Measurements from ENCODE around the gene RAD54L2. TPM values are rescaled to one million over a fixed set of nuclear protein-coding genes. Genes with fewer than 3 reads are reported as not detected.

RAD54L2 gene
- total and polyA plus RNA-seq, 2 of the 8 experiments (the other 6 are each of a cell fraction or from before 2014, with no cell fraction given): 8.2 to 35.2 TPM

- peaks cover 0 to 7% (median 3%) of the 10 kb centered on the region in 4 experiments; a peak in 5 of 7 replicates for H3K4me1 ChIP-seq (replicated peaks in 1 of 4; ENCODE audit: control insufficient read depth in 3 of 4, insufficient read depth in 4 of 4, low read length in 3 of 4)
- FAIRE-seq: no peak
- TF ChIP-seq CREB1 (IDR thresholded peaks at IDR 0.05) (no peak), CEBPB (IDR thresholded peaks at IDR 0.05; ENCODE audit: low read depth, low read length) (no peak), EGR1 (IDR thresholded peaks at IDR 0.05; ENCODE audit: borderline replicate concordance, low read depth, low read length) (no peak), RNF2 (IDR thresholded peaks at IDR 0.05; ENCODE audit: borderline replicate concordance, low read depth, low read length, missing control alignments, poor library complexity, severe bottlenecking) (no peak), SP1 (IDR thresholded peaks at IDR 0.05; ENCODE audit: low read depth, low read length) (no peak), GABPA (IDR thresholded peaks at IDR 0.05; ENCODE audit: borderline replicate concordance, insufficient read depth, low read length) (no peak), JUN (IDR thresholded peaks at IDR 0.05; ENCODE audit: low read depth, low read length) (no peak), CTCF (IDR thresholded peaks at IDR 0.05; ENCODE audit: control extremely low read depth in 1 of 3, insufficient read depth in 1 of 3, low read depth in 1 of 3, low read length in 3 of 3) (no peak)
- TF ChIP-seq, protein P1, sequence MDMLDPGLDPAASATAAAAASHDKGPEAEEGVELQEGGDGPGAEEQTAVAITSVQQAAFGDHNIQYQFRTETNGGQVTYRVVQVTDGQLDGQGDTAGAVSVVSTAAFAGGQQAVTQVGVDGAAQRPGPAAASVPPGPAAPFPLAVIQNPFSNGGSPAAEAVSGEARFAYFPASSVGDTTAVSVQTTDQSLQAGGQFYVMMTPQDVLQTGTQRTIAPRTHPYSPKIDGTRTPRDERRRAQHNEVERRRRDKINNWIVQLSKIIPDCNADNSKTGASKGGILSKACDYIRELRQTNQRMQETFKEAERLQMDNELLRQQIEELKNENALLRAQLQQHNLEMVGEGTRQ (IDR thresholded peaks at IDR 0.05; ENCODE audit: low read length): no peak
Observed at GRCh38 chr3:51544011-51544775, 5.7 kb downstream of the RAD54L2 start.

More at GRCh38 chr3:51544011-51544775, 5.7 kb downstream of the RAD54L2 start:
- Histone ChIP-seq H3K79me2 (ENCODE audit: control insufficient read depth in 1 of 2, insufficient read depth in 2 of 2, low read length in 2 of 2) (peaks cover 4 to 50% of the 10 kb centered on the region in 2 experiments), H3K4me3 (ENCODE audit: extremely low read depth in 1 of 4, insufficient read depth in 2 of 4, low read depth in 3 of 4, low read length in 4 of 4) (no peak overlapping the region), H3K27ac (ENCODE audit: low read depth, low read length) (no peak overlapping the region), H3K36me3 (ENCODE audit: control insufficient read depth in 2 of 4, insufficient read depth in 4 of 4, low read length in 3 of 4) (peaks cover 0 to 9% (median 0%) of the 10 kb centered on the region in 4 experiments; a peak in 2 of 8 replicates), H3K14ac (ENCODE audit: insufficient read length) (no peak overlapping the region), H4K20me1 (replicated peaks in 1 of 2; ENCODE audit: control insufficient read depth in 1 of 2, insufficient read depth in 2 of 2, low read length in 2 of 2) (peaks cover 0 to 9% of the 10 kb centered on the region in 2 experiments), H3K4ac (replicated peaks; ENCODE audit: insufficient read length, low read depth, low read length) (no peak overlapping the region), H3K79me1 (ENCODE audit: low read depth, low read length) (peaks cover 6% of the 10 kb centered on the region; the same call in 1 of the 2 replicates), H3K23ac (ENCODE audit: insufficient read length) (no peak overlapping the region), H3K23me2 (ENCODE audit: low read depth, low read length) (peaks cover 5% of the 10 kb centered on the region), H2BK20ac (ENCODE audit: low read length) (no peak overlapping the region), H4K5ac (ENCODE audit: insufficient read length, low read depth, low read length) (no peak overlapping the region), H4K8ac (ENCODE audit: extremely low read depth, insufficient read depth, low read length) (no peak overlapping the region), H2BK5ac (ENCODE audit: low read depth, low read length) (no peak overlapping the region), H3K56ac (replicated peaks; ENCODE audit: insufficient read length, low read depth, low read length) (no peak overlapping the region), H2BK12ac (ENCODE audit: low read depth, low read length) (no peak overlapping the region), H2AFZ (ENCODE audit: low read length) (no peak overlapping the region), H2BK120ac (replicated peaks; ENCODE audit: low read depth, low read length) (no peak overlapping the region), H3K4me2 (ENCODE audit: insufficient read depth in 1 of 2, low read depth in 2 of 2, low read length in 2 of 2) (no peak overlapping the region), H2AK5ac (ENCODE audit: low read depth, low read length) (no peak overlapping the region), H3K9ac (replicated peaks in 1 of 4; ENCODE audit: extremely low read depth in 1 of 4, low read depth in 3 of 4, low read length in 3 of 4) (no peak overlapping the region), H3K27me3 (replicated peaks in 1 of 4; ENCODE audit: control insufficient read depth in 3 of 4, extremely low read depth in 1 of 4, insufficient read depth in 3 of 4, low read length in 3 of 4) (no peaks in the 10 kb centered on the region), H3K9me3 (ENCODE audit: insufficient read depth in 2 of 2, low read depth in 1 of 2, low read length in 1 of 2) (no peaks in the 10 kb centered on the region), H3K18ac (ENCODE audit: extremely low read depth, low read length) (no peak overlapping the region), H2BK15ac (ENCODE audit: low read length) (no peak overlapping the region), H4K91ac (replicated peaks; ENCODE audit: insufficient read length, low read length) (no peak overlapping the region)
- 100% methylated on average over 3 of the region's 3 CpGs; no CpG with 5 or more reads in 1 of the 2 experiments for WGBS, 2 experiments (ENCODE audit: extremely low coverage in 1 of 2, insufficient coverage in 1 of 2, insufficient read length in 1 of 2, insufficient replicate concordance in 2 of 2, low coverage in 1 of 2, low lambda C conversion rate in 2 of 2, missing lambda C conversion rate in 1 of 2)
- ChIA-PET CTCF (ENCODE audit: partially characterized antibody) (interaction anchor here (0.6 to 3.7 kb wide), 2 partner anchors 28 to 42 kb away, joined by 3 to 18 read pairs; no protein-coding TSS in a partner anchor), POLR2A (ENCODE audit: partially characterized antibody) (no interaction called here)
- DNase-seq (ENCODE audit: low read depth in 1 of 2, low spot score in 2 of 2): no peak
